WI38 (cell line): Measurements from ENCODE around the gene CDSN.

Experiments
- H3K4me3 ChIP-seq: 2 replicates; pipeline ENCODE4 v1.5.1; 2011; ENCODE audit warnings: low read depth, mild to moderate bottlenecking, control low read depth, low read length
- CTCF ChIP-seq: IDR thresholded peaks from 2 replicates; pipeline ENCODE4 v1.5.1; 2012; ENCODE audit warnings: low read depth, mild to moderate bottlenecking, control low read depth, low read length

Gene CDSN

GRCh38 chr6:31090973-31091364 is 29.3 kb downstream of the CDSN start:
- no peak overlapping the region for H3K4me3 ChIP-seq
- no peak for TF ChIP-seq CTCF

- no peak for TF ChIP-seq CTCF
Observed at GRCh38 chr6:31090275-31090972, 29.8 kb downstream of the CDSN start.

GRCh38 chr6:31087494-31088089 is 32.7 kb downstream of the CDSN start:
- TF ChIP-seq CTCF: peak; percentile 65
- peak overlapping the region; percentile 36; the same call in 1 of the 2 replicates for H3K4me3 ChIP-seq

More at GRCh38 chr6:31090275-31090972, 29.8 kb downstream of the CDSN start:
- H3K4me3 ChIP-seq: no peak overlapping the region

- TF ChIP-seq CTCF: no peak
- H3K4me3 ChIP-seq: peak overlapping the region; percentile 36; the same call in 1 of the 2 replicates
Observed at GRCh38 chr6:31086788-31087440, 33.3 kb downstream of the CDSN start.

GRCh38 chr6:31083742-31084354 is 36.4 kb downstream of the CDSN start:
- no peak for TF ChIP-seq CTCF

DNA sequence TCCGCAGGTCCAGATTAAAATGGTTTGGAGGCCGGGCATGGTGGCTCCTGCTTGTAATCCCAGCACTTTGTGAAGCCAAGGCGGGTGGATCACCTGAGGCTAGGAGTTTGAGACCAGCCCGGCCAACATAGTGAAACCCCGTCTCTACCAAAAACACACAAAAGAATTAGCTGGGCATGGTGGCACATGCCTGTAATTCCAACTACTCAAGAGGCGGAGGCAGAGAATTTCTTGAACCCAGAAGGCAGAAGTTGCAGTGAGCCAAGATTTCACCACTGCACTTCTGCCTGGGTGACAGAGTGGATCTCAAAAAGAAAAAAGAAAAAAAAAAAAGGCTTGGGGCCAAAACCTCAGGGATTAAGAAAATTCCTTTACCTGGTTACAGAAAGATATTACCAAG is 38.4 kb downstream of the CDSN start:
- TF ChIP-seq CTCF: no peak
- no peak overlapping the region for H3K4me3 ChIP-seq

More at GRCh38 chr6:31083742-31084354, 36.4 kb downstream of the CDSN start:
- no peak overlapping the region for H3K4me3 ChIP-seq
